ENCODE measurements around the gene HS3ST3B1. TPM values are rescaled to one million over a fixed set of nuclear protein-coding genes. Genes with fewer than 3 reads are reported as not detected.

HS3ST3B1 gene
- total RNA-seq, 1 experiment from 2014 or later: 3.8 TPM

GRCh38 chr17:14355556-14355955, 54.7 kb downstream of the HS3ST3B1 start:
- ChIA-PET POLR2A (no interaction called here), CTCF (no interaction called here)
- Mint-ChIP-seq H3K36me3 (ENCODE audit: insufficient read depth, unreplicated experiment) (peaks cover 6% of the 10 kb centered on the region), H3K9me3 (ENCODE audit: unreplicated experiment) (no peaks in the 10 kb centered on the region), H3K4me3 (ENCODE audit: unreplicated experiment) (no peak overlapping the region), H3K27ac (ENCODE audit: low read depth, unreplicated experiment) (no peak overlapping the region), H3K4me1 (ENCODE audit: insufficient read depth, unreplicated experiment) (no peaks in the 10 kb centered on the region), H3K27me3 (ENCODE audit: insufficient read depth, unreplicated experiment) (no peaks in the 10 kb centered on the region)
- no TSS peak for BruUV-seq (replicated peaks)
- DNase-seq (ENCODE audit: unreplicated experiment): no peak
- intact Hi-C loops (cut with micrococcal nuclease): no loop called here
- TF ChIP-seq CTCF (IDR thresholded peaks at IDR 0.05; ENCODE audit: unreplicated experiment): no peak

DNA sequence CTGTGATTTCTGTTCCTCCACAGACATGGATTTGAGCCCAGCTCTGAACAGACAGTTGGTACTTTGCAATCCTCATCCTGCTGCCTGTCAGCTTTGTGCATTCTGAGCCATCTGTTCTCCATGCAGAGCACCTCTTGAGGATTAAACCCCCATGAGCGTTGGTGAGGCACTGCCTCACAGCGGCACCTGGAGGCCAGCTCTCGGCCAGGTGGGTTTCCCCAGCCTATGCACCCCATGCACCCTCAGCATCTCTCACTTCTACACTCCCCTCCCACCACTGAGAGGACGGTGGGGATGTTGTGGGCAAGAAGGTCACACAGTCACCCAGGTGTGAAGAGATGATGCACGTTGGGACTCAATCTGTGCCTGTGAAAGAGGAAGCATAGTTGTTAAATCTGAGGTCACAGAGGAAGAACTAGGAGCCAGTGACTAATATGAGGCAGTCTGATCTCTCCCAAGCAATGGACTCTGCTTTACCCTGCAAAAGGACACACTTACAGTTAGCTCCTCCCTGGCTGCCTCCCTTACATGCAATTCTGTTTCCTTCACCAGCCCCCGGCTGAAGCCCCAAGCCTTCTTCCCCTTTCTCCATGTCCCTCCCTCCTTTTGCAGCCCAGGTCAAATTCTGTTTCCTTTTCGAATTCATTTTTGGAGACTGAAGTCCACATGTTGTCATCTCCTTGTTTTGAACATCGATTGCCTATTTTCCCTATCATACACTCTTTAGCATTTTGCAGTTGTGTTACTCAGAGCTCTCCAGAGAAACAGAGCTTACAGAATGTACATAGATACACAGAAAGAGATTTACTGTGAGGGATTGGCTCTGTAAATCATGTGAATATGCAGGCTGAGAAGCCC, 58.5 kb downstream of the HS3ST3B1 start:
- no peak overlapping the region for H3K4me3 Mint-ChIP-seq (ENCODE audit: unreplicated experiment)
- H3K27ac Mint-ChIP-seq (ENCODE audit: low read depth, unreplicated experiment): no peak overlapping the region
- ChIA-PET POLR2A (no interaction called here), CTCF (no interaction called here)
- no TSS peak for BruUV-seq (replicated peaks)
- intact Hi-C loops (cut with micrococcal nuclease): no loop called here
- no peak for TF ChIP-seq CTCF (IDR thresholded peaks at IDR 0.05; ENCODE audit: unreplicated experiment)
- H3K36me3 Mint-ChIP-seq (ENCODE audit: insufficient read depth, unreplicated experiment): peaks cover 6% of the 10 kb centered on the region
- H3K9me3 Mint-ChIP-seq (ENCODE audit: unreplicated experiment): no peaks in the 10 kb centered on the region
- H3K4me1 Mint-ChIP-seq (ENCODE audit: insufficient read depth, unreplicated experiment): no peaks in the 10 kb centered on the region
- DNase-seq (ENCODE audit: unreplicated experiment): no peak
- H3K27me3 Mint-ChIP-seq (ENCODE audit: insufficient read depth, unreplicated experiment): no peaks in the 10 kb centered on the region

- intact Hi-C loops (cut with micrococcal nuclease): no loop called here
- TF ChIP-seq CTCF (IDR thresholded peaks at IDR 0.05; ENCODE audit: unreplicated experiment): no peak
- BruUV-seq (replicated peaks): no TSS peak
- Mint-ChIP-seq H3K27me3 (ENCODE audit: insufficient read depth, unreplicated experiment) (no peaks in the 10 kb centered on the region), H3K4me3 (ENCODE audit: unreplicated experiment) (no peak overlapping the region), H3K36me3 (ENCODE audit: insufficient read depth, unreplicated experiment) (peaks cover 6% of the 10 kb centered on the region), H3K4me1 (ENCODE audit: insufficient read depth, unreplicated experiment) (no peaks in the 10 kb centered on the region), H3K27ac (ENCODE audit: low read depth, unreplicated experiment) (no peak overlapping the region), H3K9me3 (ENCODE audit: unreplicated experiment) (no peaks in the 10 kb centered on the region)
- POLR2A ChIA-PET: interaction anchor here (0.9 kb wide), 1 partner anchor 13 kb away, joined by 3 read pairs; no protein-coding TSS in a partner anchor
- no peak for DNase-seq (ENCODE audit: unreplicated experiment)
- CTCF ChIA-PET: interaction anchor here (0.7 kb wide), 1 partner anchor 858 kb away, joined by 3 read pairs; no protein-coding TSS in a partner anchor
These were observed 60.0 kb downstream of the HS3ST3B1 start for GRCh38 chr17:14360856-14361255.

GRCh38 chr17:14361470-14361869, 60.6 kb downstream of the HS3ST3B1 start:
- intact Hi-C loops (cut with micrococcal nuclease): no loop called here
- Mint-ChIP-seq H3K36me3 (ENCODE audit: insufficient read depth, unreplicated experiment) (peaks cover 6% of the 10 kb centered on the region), H3K27ac (ENCODE audit: low read depth, unreplicated experiment) (no peak overlapping the region), H3K27me3 (ENCODE audit: insufficient read depth, unreplicated experiment) (no peaks in the 10 kb centered on the region), H3K4me3 (ENCODE audit: unreplicated experiment) (no peak overlapping the region), H3K4me1 (ENCODE audit: insufficient read depth, unreplicated experiment) (no peaks in the 10 kb centered on the region), H3K9me3 (ENCODE audit: unreplicated experiment) (no peaks in the 10 kb centered on the region)
- CTCF ChIA-PET: interaction anchor here (0.7 kb wide), 1 partner anchor 860 kb away, joined by 3 read pairs; no protein-coding TSS in a partner anchor
- POLR2A ChIA-PET: interaction anchor here (0.6 to 0.9 kb wide), 2 partner anchors 13 to 444 kb away, joined by 3 read pairs; no protein-coding TSS in a partner anchor
- no peak for DNase-seq (ENCODE audit: unreplicated experiment)
- TF ChIP-seq CTCF (IDR thresholded peaks at IDR 0.05; ENCODE audit: unreplicated experiment): no peak
- no TSS peak for BruUV-seq (replicated peaks)

Data from MCF 10A (cell line).